GM18508 (cell line): Measurements from ENCODE around the gene CCDC187.

Experiments
- ATAC-seq: cut with Tn5 transposase; IDR thresholded peaks from one replicate; pipeline ENCODE4 v1.9.1; 2021; ENCODE audit warnings: moderate number of reproducible peaks; ENCODE audit not compliant: insufficient read depth, unreplicated experiment

The CCDC187 gene

DNA sequence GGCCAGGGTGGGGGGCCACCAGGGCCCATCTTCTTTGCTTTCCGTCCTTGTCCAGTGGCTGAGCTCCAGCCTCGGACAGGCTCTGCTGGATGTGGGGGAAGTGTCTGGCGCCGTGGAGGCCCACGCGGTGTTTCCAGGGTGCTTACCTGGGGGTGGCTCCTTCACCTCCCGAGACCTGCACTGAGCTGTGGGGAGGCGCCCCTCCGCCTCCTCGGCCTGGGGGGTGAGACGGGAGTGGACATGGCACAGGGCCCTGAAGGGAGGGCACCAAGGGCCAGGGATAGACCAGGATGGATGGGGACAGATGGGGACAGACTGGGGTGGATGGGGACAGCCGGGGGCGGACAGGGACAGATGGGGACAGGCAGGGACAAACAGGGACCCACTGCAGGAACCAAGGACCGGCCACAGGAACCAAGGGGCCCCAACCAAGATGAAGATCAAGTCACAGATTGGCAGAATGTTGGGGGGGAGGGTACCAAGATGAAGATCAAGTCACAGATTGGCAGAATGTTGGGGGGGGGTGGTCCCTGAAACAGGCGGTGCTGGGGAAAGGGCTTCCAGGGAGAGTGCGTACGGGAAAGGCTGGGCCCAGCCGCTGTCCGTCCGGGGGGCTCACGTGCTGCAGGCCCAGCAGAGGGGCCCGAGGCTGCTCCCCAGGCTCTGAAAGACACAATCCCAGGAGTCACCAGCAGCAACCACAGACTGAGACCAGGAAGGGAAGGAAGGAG, 44.9 kb downstream of the CCDC187 start:
- no peak for ATAC-seq

DNA sequence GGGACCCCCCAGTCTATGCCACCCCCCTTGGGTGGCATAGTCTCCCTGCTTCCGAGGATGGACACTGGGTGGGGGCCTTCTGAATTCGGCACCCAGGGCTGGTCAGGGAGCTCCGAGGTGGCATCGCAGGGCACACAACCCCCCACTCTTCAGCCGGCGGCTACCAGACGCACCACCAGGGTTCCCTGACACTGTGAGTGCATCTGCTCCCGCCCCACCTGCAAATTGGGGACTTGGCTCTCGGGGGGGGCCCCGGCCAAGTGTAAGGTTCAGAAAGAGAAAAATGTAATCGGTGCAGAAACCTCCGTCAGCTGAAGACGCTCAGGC, 45.6 kb downstream of the CCDC187 start:
- no peak for ATAC-seq

DNA sequence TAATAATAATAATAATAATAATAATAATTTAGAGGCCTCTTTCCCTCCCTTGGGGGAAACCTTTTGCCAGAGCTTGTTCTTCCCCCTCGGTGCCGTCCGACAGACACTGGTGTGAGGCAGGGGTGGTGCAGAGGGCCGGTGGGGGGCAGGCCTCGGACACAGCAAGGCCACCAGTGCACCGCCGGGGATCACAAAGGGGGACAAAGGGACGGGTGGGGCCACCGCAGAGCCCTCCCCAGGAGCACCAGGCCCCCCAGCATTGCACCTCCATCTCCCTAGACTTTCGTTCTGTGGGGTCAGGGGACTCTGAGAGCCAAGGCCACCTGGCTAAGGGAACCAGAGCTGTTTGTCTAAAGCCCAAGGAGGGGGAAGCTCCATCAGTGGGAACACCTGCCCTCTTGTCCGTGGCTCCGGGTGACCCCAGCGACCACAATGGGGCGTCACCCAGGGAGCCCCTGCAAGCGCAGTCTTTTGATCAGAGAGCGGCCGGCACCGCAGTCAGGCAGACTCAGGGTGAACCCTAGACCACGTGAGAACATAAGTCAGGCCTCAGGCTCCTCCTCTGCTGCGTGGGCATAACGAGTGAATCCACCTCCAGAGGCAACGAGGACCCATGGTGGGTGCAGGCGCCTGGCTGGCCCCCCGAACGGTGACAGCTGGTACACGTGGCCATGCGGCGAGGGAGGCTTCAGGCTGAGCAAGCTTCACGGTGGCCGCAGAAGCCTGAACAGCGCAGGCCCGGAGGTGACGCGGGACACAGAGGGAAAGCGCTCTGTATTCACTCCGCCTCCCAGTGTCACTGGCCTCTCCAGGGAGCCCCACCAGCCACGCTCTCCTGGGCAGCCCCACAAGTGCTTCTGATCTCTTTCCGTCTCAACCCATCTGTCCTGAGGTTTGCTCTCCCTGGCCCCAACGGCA, 46.3 kb downstream of the CCDC187 start:
- no peak for ATAC-seq

DNA sequence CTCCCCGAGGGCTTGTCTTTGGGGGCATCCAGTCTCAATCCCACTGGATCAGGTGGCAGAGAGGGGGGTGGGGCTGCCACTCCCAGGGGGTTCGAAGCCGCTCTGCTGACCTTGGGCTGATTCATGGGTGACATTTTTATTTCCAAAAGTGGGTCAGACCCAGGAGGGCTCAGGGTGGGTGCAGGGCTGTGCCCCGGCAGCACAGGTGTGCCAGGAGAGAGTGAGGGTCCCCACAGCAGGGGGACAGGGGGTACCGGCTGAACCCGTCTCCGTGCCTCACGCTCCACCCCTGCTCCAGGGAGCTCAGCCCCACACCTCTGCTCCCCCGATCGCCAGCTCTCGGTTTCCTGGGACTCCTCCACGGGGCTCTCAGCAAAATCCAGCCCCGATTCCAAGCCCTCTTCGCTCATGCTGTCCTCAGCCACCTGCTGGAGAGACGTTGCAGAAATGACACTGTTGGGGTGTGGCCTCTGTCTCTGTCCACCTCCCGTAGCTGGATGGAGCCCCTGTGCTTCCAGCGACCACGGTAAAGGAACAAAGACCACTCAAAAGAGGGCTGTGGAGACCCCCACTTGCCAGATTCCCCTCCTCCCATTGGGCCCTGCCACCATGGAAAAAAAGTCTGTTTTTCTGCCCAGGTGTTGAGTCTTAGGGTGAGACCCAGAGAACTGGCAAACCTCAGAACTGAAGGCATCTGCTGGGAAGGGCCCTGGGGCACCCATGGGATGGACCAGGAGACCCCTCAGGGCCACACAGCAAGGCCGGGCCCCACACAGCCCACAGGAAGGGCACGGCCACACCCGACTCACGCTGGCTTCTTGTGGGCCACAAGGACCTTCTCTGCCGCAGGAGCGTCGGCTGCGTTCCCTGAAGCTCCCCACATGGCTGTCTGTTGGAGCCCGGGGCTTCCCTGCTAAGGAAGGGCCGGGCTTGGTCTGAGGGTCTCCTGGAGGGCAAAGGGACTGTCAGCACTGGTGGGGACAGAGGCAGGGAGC, 47.7 kb downstream of the CCDC187 start:
- ATAC-seq = no peak

DNA sequence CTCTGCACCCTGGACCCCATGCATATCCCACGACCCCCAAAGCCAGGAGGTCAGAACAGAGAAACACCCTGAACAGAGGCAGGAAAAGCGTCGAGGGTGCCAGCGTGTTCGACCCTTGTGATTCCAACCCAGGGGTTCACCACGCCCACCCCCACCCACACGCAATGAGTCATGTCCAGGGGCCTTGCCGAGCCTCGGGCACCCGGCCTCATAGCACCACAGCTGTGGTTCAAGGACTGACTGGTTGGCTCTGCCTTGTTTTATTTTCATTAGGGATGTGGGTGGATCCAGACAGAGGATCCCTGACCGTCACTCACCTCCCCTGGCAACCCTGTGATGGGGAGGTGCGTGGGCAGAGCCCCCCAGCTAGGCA, 48.7 kb downstream of the CCDC187 start:
- ATAC-seq = no peak

DNA sequence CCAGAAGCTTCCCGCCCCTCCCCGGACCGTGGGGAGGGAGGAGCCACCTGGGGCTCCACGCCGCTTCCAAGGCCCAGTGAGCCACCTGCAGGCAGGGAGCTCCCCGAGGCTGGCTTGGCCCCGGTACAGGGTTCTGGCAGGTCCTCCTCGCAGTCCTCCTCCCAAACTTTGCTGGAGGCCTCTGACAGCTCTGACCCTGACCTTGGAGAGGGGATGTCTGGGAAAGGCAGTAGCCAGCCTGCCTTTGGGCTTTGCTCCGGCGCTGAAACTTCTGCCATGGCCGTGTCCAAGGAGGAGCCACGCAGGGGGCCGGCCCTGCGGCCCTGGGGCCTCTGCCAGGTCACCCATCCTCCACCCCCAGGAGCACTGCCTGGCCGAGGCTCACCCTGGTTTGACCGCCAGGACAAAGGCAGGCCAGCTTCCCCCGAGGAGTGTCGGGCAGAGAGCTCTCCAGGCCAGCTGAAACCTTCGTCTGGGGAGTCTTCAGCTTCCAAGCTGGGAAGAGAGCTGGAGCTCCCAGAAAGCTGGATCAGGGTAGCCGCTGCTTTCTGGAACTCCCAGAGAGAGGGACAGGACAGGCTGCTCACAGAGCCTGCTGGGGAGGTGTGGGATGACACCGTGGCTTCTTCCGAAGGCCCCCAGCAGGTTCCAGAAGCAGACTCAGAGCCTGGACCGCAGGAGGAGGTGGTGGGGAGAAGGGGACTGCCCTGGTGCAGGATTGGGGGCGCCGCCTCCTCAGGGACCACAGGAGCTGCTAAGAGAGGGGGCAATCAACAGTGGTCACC, 49.3 kb downstream of the CCDC187 start:
- ATAC-seq = no peak

DNA sequence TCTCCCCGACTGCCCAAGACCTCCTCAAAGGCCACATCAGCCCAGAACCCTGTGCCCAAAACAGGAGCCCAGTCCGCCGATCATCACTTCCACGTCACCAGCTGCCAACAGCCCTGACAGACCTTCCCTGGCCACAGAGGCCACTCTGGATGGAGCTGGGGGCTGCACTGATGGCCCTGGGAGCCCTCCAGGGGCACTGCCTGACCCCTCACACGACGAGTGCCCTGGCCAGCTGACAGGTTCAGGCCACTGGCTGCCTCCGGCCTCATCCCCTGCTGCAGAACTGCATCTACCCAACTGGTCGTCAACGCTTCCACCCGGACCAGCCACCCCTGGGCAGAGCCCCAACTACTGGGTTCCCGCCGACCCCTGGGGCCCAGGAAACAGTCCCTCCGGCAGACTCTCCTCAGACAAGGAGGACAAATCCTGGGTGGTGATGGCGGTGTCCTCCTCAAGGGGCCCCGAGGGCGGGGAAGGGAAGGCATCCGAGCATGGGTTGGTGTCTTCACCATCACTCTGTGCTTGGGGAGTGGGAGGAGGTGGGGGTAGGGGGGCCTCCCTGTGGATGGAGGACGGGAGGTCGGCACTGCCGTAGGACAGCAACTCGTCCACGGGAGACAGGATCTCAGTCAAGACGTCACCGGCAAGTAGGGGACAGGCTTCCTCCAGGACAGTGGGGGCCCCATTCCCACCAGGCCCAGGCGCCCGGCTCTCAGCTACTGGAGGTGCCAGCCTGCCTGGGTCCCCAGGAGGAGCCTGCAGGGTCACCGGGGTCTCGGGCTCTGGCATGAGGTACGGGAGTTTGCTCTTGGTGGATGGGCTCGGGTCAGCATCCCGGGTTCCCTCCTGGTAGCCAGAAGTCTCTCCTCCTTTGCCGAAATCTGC, 50.4 kb downstream of the CCDC187 start:
- ATAC-seq = no peak

DNA sequence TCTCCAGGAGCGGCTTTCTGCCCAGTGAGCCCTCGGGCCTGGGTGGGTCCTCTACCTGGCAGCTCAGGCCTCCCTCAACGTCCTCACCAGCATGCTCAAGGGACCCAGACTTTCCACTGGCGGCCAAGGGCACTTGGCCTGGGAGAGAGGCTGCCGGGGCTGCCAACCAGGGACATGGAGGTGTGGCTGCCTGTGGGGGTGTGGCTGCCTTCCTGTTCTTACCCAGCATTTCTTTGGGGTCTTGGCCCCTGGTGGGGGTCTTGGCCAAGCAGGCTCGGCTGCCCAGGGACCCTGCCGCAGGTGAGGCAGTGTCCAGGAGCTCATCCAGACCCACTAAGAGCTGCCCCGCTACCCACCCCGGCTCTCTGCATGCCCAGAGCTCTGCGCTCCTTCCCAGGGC, 51.0 kb downstream of the CCDC187 start:
- no peak for ATAC-seq

DNA sequence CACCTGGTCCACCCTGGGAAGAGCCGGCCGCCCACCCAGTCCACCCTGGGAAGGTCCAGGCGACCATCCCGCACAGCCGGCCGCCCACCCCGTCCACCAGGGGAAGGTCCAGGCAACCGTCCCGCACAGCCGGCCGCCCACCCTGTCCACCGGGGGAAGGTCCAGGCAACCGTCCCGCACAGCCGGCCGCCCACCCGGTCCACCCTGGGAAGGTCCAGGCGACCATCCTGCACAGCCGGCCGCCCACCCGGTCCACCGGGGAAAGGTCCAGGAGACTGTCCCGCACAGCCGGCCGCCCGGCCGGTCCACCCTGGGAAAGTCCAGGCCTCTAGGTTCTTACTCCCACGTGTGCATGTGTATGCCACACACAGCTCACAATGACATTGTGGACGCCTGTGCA, 51.6 kb downstream of the CCDC187 start:
- ATAC-seq = no peak

DNA sequence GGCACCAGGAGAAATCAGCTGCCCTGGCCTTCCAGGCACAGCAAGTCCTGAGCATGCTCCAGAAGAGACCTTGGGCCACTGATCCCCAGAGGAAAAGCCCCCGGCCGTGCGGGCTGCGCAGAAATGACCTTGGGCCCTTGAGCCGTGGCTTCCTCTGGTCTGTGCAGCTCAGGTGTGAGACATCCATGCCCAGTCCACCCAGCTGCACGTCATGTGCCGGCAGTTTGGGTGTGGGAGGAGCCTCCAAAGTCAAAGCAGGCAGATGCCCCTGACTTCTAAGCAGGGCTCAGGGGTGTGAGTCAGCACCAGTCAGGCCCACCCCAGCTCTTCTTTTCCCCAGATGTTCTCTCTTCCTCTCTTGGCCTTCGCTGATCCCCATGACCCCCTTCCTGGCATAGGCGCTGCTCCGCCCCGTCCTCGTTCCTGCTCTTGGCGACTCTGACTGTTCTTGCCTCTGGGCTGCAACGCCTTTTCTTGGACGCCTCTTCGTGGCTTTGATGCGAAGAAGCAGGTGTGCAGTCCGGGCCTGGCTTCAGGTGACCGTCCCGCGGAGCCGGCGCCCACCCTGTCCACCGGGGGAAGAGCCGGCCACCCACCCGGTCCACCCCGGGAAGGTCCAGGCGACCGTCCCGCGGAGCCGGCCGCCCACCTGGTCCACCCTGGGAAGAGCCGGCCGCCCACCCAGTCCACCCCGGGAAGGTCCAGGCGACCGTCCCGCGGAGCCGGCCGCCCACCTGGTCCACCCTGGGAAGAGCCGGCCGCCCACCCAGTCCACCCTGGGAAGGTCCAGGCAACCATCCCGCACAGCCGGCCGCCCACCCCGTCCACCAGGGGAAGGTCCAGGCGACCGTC, 52.4 kb downstream of the CCDC187 start:
- no peak for ATAC-seq

DNA sequence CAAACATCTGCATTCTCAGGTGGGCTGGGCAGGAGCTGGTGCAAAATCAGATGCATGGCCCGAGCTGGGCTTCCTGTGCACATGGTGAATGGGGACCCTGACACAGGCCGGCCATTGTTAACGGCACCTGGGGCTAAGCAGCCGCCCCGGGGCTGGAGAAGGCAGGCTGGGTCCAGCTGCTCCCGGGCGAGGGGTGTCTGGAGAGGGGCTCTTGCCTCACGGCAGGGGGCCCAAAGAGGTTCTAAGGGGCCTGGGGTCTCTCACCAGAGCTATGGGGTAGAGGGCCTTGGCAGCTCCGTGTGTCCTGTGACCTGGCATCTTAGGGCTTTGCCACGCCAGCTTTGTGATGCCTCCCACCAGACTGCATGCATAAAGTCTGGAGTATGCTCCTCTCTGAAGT, 53.2 kb downstream of the CCDC187 start:
- ATAC-seq = no peak

DNA sequence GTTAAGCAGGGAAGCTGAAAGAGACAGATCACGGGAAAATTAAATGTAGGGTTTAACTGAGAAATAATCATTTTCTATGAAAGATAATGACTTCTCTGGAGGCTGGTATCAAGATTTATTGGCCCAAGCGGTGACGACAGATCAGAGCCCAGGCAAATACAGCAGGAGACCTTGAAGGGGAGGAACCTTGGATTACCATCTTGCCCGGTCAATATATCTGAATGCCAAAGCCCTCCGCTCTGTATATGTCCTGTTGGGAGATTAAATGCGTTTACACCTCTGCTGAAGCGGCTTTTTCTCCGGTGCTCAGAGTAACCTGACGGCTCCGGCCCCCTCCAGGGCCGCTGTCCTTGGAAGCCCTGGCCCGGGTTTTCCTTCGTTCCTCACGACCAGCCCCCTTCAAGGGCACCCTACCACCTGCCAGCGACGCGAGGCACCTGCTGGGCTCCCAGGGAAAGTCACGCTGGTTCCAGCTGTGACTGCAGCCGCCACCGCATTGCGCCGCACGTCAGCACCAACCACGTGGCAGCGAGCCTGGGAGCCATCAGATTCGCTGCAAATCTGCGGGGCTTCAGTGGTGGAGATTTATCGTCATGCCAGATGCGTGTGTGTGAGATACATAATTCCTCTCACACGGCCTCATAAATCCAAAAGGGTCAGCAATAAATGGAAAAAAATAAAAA, 53.9 kb downstream of the CCDC187 start:
- ATAC-seq = no peak

DNA sequence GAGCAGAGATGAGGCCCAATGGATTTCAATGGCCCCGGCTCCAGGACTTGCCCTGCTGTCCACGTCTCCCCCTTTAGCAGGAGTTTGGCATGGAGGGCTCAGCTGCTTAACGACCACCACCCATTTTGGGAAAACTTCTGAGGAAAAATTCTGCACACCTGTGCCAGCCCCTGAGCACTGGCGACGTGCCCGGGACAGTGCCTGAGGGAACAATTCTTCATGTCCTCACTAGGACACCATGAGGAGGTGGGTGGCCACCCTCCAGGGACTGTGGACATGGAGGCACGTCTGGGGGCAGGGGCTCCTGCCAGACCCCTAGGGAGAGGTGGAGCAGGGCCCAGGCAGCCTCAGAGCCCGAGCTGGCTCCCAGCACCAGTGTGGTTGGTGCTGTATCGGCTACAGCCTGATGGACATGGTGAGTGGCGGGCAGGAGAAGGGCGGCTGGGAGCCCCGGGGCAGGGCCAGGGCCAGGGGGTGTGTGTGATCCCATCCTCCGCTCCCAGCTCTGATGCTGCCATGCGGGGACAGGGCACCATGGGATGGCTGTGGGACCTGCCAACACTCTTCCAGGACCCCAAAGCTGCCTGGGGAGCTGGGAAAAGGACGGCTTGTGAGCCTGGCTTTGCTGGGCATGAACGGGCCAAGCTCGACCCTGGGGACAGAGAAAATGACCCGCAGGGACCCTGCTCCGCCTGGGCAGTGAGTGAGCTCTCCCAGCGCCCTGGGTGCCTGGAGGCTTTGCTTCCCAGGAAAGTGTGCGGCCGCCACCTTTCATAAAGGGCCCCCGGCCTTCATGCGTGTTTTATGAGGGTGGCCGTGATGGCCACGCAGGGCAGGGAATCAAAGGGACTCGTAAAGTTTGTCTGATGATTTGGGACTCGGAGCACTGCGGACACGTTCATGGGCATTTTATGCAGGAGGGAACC, 54.7 kb downstream of the CCDC187 start:
- no peak for ATAC-seq

DNA sequence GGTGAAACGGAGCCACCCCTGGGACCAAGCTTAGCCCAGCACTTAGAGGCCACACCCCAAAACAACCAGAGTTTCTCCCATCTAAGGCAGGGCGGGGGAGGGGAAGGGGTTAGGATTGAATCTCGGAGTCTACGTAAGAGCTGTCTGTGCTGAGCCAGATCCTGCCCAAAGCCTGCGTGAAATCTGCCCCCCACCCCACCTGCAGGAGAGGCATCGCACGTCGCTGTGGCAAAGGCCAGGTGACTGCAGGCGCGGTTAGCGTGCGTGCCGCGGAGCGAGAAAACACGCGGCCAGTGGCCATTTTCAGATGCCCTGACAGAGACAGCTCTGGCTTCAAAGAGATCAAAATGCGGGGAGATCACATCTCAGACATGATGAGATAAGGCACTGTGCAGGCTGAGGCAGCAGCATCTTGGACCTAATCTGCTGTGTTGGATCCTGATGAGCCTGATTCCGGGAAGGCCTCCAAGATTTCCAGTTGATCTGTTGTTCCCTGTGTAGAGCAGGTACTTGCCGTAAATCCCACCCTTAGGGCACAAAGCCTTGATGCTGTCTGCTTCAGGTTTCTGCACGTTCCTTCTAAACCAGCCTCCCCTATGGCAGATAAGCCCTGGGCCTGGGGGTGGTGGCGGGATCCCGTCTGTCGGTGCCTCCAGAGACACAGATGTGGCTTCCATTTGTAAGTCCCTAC, 55.8 kb downstream of the CCDC187 start:
- no peak for ATAC-seq

DNA sequence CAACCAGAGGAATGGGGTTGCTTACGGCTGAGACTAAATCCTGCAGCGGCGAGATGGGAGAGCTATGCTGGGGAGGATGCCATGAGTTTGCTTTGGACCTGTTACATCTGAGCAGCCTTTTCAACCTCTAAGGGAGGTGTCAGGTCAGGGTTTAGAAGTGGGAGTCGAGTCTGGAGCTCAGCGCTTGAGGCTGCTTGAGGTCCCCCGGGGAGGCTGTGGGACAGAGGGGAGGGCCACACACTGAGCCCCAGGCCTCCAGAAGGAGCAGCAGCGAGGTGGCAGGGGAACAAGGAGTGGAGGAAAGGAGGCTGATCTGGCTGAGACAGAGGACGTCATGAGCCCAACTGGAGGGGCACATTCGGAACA, 56.4 kb downstream of the CCDC187 start:
- ATAC-seq = no peak
